ENCODE results near the gene EN1. TPM values are rescaled to one million over a fixed set of nuclear protein-coding genes. Genes with fewer than 3 reads are reported as not detected.

EN1 gene
- total RNA-seq, 1 experiment from 2014 or later: 0.35 TPM

GRCh38 chr2:118856330-118856977, 9.0 kb upstream of the EN1 start:
- DNase-seq (ENCODE audit: low spot score): no peak

- DNase-seq (ENCODE audit: low spot score): peak; percentile 57
Observed at GRCh38 chr2:118855451-118856279, 8.2 kb upstream of the EN1 start.

- no peak for DNase-seq (ENCODE audit: low spot score)
Observed at GRCh38 chr2:118854507-118855345, 7.3 kb upstream of the EN1 start.

GRCh38 chr2:118853651-118854291, 6.3 kb upstream of the EN1 start:
- no peak for DNase-seq (ENCODE audit: low spot score)

GRCh38 chr2:118853129-118853640, 5.7 kb upstream of the EN1 start:
- DNase-seq (ENCODE audit: low spot score): no peak

- DNase-seq (ENCODE audit: low spot score): no peak
Observed at GRCh38 chr2:118852605-118853128, 5.2 kb upstream of the EN1 start.

GRCh38 chr2:118851650-118852049, 4.2 kb upstream of the EN1 start:
- no peak for DNase-seq (ENCODE audit: low spot score)

GRCh38 chr2:118850901-118851415, 3.5 kb upstream of the EN1 start:
- no peak for DNase-seq (ENCODE audit: low spot score)

- DNase-seq (ENCODE audit: low spot score): no peak
Observed at GRCh38 chr2:118850168-118850900, 2.9 kb upstream of the EN1 start.

GRCh38 chr2:118849226-118850167, 2.0 kb upstream of the EN1 start:
- DNase-seq (ENCODE audit: low spot score): no peak

GRCh38 chr2:118848381-118849225, 1.2 kb upstream of the EN1 start:
- no peak for DNase-seq (ENCODE audit: low spot score)

- peak; percentile 90 for DNase-seq (ENCODE audit: low spot score)
Observed at GRCh38 chr2:118847762-118848172, 319 bp upstream of the EN1 start.

- no peak for DNase-seq (ENCODE audit: low spot score)
Observed at GRCh38 chr2:118846442-118846952, 951 bp downstream of the EN1 start.

GRCh38 chr2:118845522-118846441, 1.7 kb downstream of the EN1 start:
- no peak for DNase-seq (ENCODE audit: low spot score)

GRCh38 chr2:118845005-118845521, 2.4 kb downstream of the EN1 start:
- DNase-seq (ENCODE audit: low spot score): no peak

- DNase-seq (ENCODE audit: low spot score): no peak
Observed at GRCh38 chr2:118844261-118845004, 3.0 kb downstream of the EN1 start.
